ENCODE measurements around the gene SSU72.

SSU72 gene

GRCh38 chr1:1574721-1575537 lies at the start of gene SSU72:
TSS of gene SSU72 (minus strand) at chr1:1574863. CDS start at chr1:1574557, 306 bp downstream.
- DNase-seq: peak; percentile 96

- DNase-seq: no peak
Observed at GRCh38 chr1:1623631-1624442, 49.2 kb upstream of the SSU72 start.

GRCh38 chr1:1623181-1623630 lies 48.5 kb upstream of the SSU72 start:
- DNase-seq: no peak

- DNase-seq: no peak
Observed at GRCh38 chr1:1622788-1623094, 48.1 kb upstream of the SSU72 start.

- DNase-seq: no peak
Observed at GRCh38 chr1:1622010-1622787, 47.5 kb upstream of the SSU72 start.

- no peak for DNase-seq
Observed at GRCh38 chr1:1621173-1622009, 46.7 kb upstream of the SSU72 start.

- DNase-seq: no peak
Observed at GRCh38 chr1:1620433-1621139, 45.9 kb upstream of the SSU72 start.

- no peak for DNase-seq
Observed at GRCh38 chr1:1619917-1620361, 45.3 kb upstream of the SSU72 start.

GRCh38 chr1:1618396-1619068 lies 43.9 kb upstream of the SSU72 start:
- DNase-seq: no peak

GRCh38 chr1:1617925-1618324 lies 43.3 kb upstream of the SSU72 start:
- no peak for DNase-seq

GRCh38 chr1:1617516-1617915 lies 42.9 kb upstream of the SSU72 start:
- DNase-seq: no peak

GRCh38 chr1:1616838-1617237 lies 42.2 kb upstream of the SSU72 start:
- no peak for DNase-seq

GRCh38 chr1:1616045-1616790 lies 41.6 kb upstream of the SSU72 start:
- DNase-seq: peak; percentile 12

- DNase-seq: peak; percentile 95
Observed at GRCh38 chr1:1615256-1616044, 40.8 kb upstream of the SSU72 start, which contains the start of gene MIB2. TSS of gene MIB2 (plus strand) at chr1:1615500. CDS start at chr1:1623453, 7,953 bp downstream.

- DNase-seq: no peak
Observed at GRCh38 chr1:1614954-1615255, 40.2 kb upstream of the SSU72 start.

- peak; percentile 26 for DNase-seq
Observed at GRCh38 chr1:1614204-1614953, 39.7 kb upstream of the SSU72 start.

GRCh38 chr1:1613509-1614082 lies 38.9 kb upstream of the SSU72 start:
- no peak for DNase-seq

GRCh38 chr1:1612104-1612400 lies 37.4 kb upstream of the SSU72 start:
- no peak for DNase-seq

GRCh38 chr1:1610796-1611195 lies 36.1 kb upstream of the SSU72 start:
- no peak for DNase-seq
